ENCODE data around the gene THOP1. TPM values are rescaled to one million over a fixed set of nuclear protein-coding genes. Genes with fewer than 3 reads are reported as not detected.
"Not testable (repeated sequence)": the region's sequence is repeated elsewhere in the genome, so short reads cannot be mapped to it uniquely, and the experiment has no call there.

The THOP1 gene
- total RNA-seq, 6 experiments from 2014 or later, result 25.5 to 61.8 (median 33.0) TPM

DNA sequence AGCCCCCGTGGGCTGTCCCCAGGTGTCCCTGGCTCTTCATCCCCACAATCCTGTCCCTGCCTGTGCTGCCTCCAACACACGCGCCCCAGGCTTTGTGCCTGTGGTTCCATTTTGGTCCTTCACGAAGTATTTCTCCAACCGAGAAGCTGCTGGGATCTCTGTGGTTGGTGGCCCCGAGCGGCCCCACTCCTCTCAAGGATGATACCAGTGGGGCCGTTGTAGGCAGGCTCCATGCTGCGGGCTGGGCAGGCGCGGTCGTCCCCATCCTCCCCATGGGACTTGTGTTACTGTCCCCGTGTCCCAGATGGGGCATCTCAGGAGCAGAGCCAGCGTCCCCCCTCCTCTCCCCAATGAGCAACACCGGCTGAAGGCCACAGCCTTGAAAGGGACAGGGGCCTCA lies 30.6 kb downstream of the THOP1 start:
- Histone ChIP-seq H3K4me3 (no peak overlapping the region), H3K4me1 (peaks cover 0 to 1% (median under 1%) of the 10 kb centered on the region in 4 donors), H3K9me3 (no peaks in the 10 kb centered on the region), H3K27me3 (no peaks in the 10 kb centered on the region), H3K27ac (no peak overlapping the region), H3K36me3 (no peaks in the 10 kb centered on the region)
- TF ChIP-seq, protein P1, sequence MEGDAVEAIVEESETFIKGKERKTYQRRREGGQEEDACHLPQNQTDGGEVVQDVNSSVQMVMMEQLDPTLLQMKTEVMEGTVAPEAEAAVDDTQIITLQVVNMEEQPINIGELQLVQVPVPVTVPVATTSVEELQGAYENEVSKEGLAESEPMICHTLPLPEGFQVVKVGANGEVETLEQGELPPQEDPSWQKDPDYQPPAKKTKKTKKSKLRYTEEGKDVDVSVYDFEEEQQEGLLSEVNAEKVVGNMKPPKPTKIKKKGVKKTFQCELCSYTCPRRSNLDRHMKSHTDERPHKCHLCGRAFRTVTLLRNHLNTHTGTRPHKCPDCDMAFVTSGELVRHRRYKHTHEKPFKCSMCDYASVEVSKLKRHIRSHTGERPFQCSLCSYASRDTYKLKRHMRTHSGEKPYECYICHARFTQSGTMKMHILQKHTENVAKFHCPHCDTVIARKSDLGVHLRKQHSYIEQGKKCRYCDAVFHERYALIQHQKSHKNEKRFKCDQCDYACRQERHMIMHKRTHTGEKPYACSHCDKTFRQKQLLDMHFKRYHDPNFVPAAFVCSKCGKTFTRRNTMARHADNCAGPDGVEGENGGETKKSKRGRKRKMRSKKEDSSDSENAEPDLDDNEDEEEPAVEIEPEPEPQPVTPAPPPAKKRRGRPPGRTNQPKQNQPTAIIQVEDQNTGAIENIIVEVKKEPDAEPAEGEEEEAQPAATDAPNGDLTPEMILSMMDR (IDR thresholded peaks at IDR 0.05), result no peak
- no peak for TF ChIP-seq POLR2A (IDR thresholded peaks at IDR 0.05)
- DNase-seq (no peak), ATAC-seq (no peak)
- intact Hi-C loops (cut with DNase I), result no loop called here
- WGBS (ENCODE audit: insufficient coverage, low coverage, low lambda C conversion rate, missing lambda C conversion rate), result 94% methylated on average over 7 of the region's 15 CpGs

GRCh38 chr19:2816641-2817040 lies 31.3 kb downstream of the THOP1 start:
- TF ChIP-seq POLR2A (IDR thresholded peaks at IDR 0.05), result no peak
- TF ChIP-seq, protein P1 (IDR thresholded peaks at IDR 0.05), result no peak
- Histone ChIP-seq H3K36me3 (no peaks in the 10 kb centered on the region), H3K27ac (no peak overlapping the region), H3K4me3 (no peak overlapping the region), H3K4me1 (no peaks in the 10 kb centered on the region), H3K27me3 (no peaks in the 10 kb centered on the region), H3K9me3 (no peaks in the 10 kb centered on the region)
- DNase-seq, result no peak
- WGBS (ENCODE audit: insufficient coverage, low coverage, low lambda C conversion rate, missing lambda C conversion rate), result 84% methylated on average over 10 of the region's 16 CpGs
- intact Hi-C loops (cut with DNase I), result no loop called here
- no peak for ATAC-seq

GRCh38 chr19:2817237-2817829 lies 32.0 kb downstream of the THOP1 start:
- WGBS (ENCODE audit: insufficient coverage, low coverage, low lambda C conversion rate, missing lambda C conversion rate), result 74% methylated on average over 11 of the region's 22 CpGs
- H3K4me1 ChIP-seq; intact Hi-C loops (cut with DNase I); DNase-seq; ATAC-seq; H3K4me3 ChIP-seq; H3K27ac ChIP-seq; H3K9me3 ChIP-seq; H3K27me3 ChIP-seq; H3K36me3 ChIP-seq: not testable (repeated sequence)

- Histone ChIP-seq H3K4me1 (no peaks in the 10 kb centered on the region), H3K36me3 (no peaks in the 10 kb centered on the region), H3K27ac (peak within 1 kb of the TSS; percentile 33 to 70 (median 43)), H3K4me3 (peak within 1 kb of the TSS; percentile 71 to 91 (median 72)), H3K9me3 (no peaks in the 10 kb centered on the region), H3K27me3 (no peaks in the 10 kb centered on the region)
- TF ChIP-seq, protein P1 (IDR thresholded peaks at IDR 0.05), result peak in 3 of 4 donors; percentile 96 to 99 (median 97)
- TF ChIP-seq POLR2A (IDR thresholded peaks at IDR 0.05), result peak; percentile 29
- under 1% methylated on average over 26 of the region's 64 CpGs for WGBS (ENCODE audit: insufficient coverage, low coverage, low lambda C conversion rate, missing lambda C conversion rate)
- DNase-seq, result peak; percentile 97 to 98 (median 98)
- intact Hi-C loops (cut with DNase I), result no loop called here
- peak; percentile 98 to 99 (median 98) for ATAC-seq
These were observed 34.3 kb downstream of the THOP1 start, which contains the start of gene ZNF554 for GRCh38 chr19:2819540-2820111. TSS of gene ZNF554 (plus strand) at chr19:2819868. CDS start at chr19:2820072, 204 bp downstream.

DNA sequence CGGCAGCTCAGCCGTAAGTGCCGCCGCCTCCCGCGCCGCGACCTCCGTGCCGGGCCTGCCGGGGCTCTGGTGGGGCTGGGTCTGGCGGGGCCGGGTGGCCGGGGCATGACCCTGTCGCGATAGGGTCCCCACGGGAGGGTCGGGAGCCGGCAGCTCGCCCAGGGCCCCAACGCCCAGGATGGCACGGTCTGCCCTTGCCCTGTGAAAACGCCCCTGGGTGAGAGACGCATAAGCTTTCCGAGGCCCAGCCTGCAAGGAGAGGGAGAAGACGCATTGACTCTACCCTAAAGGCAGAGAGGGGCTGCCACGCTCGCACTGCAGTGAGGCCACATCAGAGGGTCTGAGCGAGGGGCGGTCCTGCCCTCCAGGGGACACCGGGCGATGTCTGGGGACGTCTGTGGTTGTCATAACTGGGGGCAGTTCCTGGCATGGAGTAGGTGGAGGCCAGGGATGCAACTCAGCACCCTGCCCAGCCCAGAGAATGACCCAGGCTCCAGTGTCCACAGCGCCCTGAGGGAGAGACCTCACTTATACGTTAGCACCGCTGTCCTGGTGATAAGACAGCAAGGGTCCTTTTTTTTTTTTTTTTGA lies 34.9 kb downstream of the THOP1 start:
- DNase-seq, result peak in 1 of 3 donors; percentile 19

More for the DNA sequence above, 34.9 kb downstream of the THOP1 start:
- no peaks in the 10 kb centered on the region for H3K9me3 ChIP-seq
- H3K4me1 ChIP-seq, result no peaks in the 10 kb centered on the region
- H3K36me3 ChIP-seq, result no peaks in the 10 kb centered on the region
- peak overlapping the region; percentile 71 to 91 (median 72) for H3K4me3 ChIP-seq
- WGBS (ENCODE audit: insufficient coverage, low coverage, low lambda C conversion rate, missing lambda C conversion rate), result 4% methylated on average over 5 of the region's 36 CpGs
- TF ChIP-seq, protein P1 (IDR thresholded peaks at IDR 0.05), result no peak
- no peak for TF ChIP-seq POLR2A (IDR thresholded peaks at IDR 0.05)
- H3K27ac ChIP-seq, result peak overlapping the region; percentile 25 to 70 (median 43)
- intact Hi-C loops (cut with DNase I), result no loop called here
- ATAC-seq, result peak; percentile 4 to 15 (median 5)
- H3K27me3 ChIP-seq, result no peaks in the 10 kb centered on the region
